NCI-H524 treated with DMSO at 0.1 percent for 48 hours (cell line): ENCODE data around the gene CABP4.
"Not testable (repeated sequence)": the region's sequence is repeated elsewhere in the genome, so short reads cannot be mapped to it uniquely, and the experiment has no call there.

Experiments used
- DNase-seq: peaks from one replicate; lab custom pipeline; 2025; lab: John Stamatoyannopoulos, UW

Gene CABP4

DNA sequence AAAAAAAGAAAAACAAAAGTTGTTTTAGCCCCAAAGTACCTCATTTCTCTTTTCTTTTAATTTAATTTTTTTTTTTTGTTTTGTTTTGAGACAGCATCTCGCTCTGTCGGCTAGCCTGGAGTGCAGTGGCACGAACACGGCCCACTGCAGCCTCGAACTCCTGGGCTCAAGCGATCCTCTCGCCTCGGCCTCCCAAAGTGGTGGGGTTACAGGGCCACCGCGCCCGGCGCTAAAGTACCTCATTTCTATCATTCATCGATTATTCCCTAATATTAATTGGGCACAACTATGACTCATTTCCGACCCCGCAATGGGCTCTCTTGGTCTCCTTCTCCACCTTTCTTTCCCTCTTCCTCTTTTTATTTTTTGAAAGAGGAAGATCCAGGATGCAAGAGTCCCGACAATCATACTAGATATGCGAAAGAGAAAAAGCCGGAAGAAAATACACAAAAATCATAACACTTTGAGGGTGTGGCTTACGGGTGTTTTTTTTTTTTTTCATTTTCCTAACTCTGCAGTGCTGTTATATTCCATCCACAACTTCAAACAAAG is 27.2 kb downstream of the CABP4 start:
- DNase-seq: no peak

DNA sequence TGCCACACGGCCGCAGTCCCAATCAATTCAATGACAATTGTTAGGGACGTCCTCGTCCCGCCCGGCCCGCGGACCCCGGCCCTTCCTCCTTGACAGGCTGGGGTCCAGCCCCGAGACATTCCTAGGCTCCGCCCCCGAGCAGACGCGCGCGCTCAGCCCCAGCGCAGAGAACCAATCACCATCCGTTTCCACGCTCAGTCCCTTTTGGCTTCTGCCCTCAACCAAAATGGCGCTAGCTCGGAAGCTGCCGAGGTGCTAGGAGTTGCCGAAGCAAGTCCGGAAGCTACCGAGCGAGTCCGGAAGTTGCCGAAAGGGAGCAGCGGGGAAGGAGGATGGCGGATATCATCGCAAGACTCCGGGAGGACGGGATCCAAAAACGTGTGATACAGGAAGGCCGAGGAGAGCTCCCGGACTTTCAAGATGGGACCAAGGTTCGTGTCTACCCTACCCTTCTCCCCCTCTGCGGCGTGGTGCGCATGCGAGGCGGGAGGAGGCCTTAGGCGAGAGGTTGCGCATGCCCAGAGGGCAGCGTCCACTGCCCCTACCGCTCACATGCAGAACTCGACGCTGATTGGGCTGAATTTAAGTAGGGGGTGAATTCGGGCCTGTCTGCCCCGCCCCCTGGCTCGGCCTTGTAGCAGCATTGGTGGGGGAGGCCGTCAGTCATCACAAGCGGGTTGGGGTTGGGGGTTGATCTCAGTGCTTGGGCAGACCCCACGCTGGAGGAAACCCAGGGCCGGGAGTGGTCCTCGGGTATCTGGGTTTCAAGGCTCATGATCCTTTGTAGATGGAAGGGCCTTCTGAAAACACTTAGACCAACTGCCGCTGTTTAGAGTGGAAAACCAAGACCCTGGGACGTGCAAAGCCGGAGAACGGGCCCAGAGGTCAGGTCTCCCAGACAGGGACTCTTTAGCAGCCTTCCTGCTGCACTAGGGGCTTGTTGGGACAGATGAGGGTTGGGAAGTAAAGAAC is 28.0 kb downstream of the CABP4 start, which contains the start of gene AIP:
Gene AIP (plus strand): TSS at position 200 of the 972 bp plus-strand sequence. CDS start 133 bp downstream, at position 333.
- DNase-seq: peak; percentile 72

- DNase-seq: no peak
These were observed 28.9 kb downstream of the CABP4 start for GRCh38 chr11:67483831-67484665.

GRCh38 chr11:67484847-67485311 is 29.7 kb downstream of the CABP4 start:
- DNase-seq: no peak

DNA sequence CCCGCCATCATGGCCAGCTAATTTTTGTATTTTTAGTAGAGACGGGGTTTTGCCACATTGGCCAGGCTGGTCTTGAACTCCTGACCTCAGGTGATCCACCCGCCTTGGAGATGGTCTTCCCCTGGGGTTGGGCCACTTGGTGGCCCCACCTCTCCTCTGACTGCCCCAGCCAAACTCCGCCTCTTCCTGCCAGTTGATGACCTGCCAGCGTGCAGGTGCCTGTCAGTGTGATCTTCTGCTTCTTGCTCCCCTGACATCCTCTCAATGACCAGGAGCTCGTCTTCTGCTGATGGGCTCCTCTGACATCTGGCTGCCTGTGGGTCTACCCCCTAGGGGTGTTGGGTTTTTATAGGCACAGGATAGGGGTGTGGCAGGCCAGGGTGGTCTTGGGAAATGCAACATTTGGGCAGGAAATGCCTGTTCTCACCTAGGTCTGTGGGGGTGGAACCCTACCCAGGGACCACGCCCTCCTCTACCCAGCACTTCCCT is 30.8 kb downstream of the CABP4 start:
- not testable (repeated sequence) for DNase-seq

DNA sequence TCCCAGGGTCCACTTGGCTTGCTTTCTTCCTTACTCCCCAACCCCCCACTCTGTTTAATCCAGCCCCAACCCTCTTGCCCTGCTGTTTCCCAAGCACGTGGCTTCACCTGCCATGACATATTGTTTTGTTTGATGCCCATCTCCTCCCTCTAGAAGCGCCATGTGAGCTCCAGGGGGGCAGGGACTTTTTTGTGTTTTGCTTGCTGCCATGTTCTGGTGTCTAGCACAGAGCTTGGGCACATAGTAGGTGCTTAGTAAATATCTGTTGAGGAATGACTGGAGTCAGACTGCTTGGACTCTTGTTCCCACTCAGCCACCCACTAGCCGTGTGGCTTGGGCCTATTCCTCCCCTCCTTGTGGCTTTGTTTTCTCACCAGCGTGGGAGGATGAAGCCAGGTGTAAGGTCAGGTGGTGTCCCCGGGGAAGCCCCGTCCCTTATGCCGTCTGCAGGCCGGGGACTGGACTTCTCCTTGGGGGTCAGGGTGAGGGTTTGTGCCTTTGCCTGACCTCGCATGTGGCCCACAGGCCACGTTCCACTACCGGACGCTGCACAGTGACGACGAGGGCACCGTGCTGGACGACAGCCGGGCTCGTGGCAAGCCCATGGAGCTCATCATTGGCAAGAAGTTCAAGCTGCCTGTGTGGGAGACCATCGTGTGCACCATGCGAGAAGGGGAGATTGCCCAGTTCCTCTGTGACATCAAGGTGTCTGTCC is 31.5 kb downstream of the CABP4 start:
- DNase-seq: no peak

GRCh38 chr11:67489203-67489884 is 34.2 kb downstream of the CABP4 start:
- no peak for DNase-seq

DNA sequence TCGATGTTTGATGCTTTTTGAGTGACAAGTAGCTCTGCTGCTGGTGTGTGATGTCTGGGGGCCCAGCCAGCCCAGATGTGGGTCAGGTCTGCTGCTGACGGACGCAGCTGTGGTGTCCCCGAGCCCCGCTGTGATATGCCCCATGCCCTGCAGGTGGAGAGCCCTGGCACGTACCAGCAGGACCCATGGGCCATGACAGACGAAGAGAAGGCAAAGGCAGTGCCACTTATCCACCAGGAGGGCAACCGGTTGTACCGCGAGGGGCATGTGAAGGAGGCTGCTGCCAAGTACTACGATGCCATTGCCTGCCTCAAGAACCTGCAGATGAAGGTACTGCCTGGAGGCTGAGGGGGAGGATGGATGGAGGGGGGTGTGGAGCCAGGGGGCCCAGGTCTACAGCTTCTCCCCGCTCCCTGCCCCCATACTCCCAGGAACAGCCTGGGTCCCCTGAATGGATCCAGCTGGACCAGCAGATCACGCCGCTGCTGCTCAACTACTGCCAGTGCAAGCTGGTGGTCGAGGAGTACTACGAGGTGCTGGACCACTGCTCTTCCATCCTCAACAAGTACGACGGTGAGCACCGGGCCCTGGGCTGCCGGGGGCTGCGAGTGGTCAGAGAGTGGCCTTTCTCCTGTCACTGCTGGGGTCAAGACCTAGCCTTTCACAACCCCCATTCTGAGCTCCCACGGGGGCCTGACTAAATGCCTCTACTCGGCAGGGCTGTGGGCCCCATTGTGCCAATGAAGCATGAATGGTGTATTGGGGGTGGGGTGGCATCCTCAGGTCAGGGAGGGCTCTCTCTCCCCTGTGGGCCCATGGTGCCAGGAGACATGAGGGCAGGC is 35.0 kb downstream of the CABP4 start:
- DNase-seq: no peak

GRCh38 chr11:67490727-67491065 is 35.5 kb downstream of the CABP4 start:
- DNase-seq: no peak

GRCh38 chr11:67491276-67492068 is 36.3 kb downstream of the CABP4 start:
- DNase-seq: no peak

DNA sequence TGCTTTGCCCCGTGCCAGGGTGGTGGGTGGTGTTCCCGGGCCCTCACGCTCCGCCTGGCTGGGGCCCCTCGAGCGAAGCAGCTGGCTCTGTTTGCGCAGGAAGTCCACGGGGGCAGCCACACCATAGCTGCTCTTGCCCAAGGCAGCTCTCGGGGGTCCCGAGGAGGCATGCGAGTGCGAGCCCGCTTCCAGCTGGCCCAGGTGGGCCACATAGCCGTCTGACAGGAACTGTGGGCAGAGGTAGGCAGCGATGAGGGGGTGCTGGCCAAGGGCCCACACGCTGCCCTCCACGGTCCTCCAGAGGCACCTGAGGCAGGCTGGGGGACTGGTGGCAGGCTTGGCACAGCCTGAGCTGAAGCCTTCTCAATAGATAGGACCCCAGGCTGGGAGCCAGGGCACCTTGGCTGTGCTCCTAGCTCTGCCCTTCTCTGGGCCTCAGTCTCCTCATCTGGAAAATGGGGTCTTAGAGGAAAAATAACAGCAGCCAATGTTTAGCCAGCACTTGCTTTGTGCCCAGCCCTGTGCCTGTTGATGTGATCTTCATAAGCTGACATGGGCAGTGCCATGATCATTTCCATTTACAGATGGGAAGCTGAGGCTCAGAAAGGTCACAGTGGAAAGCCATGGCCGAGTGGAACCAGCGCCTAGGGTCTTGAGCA is 37.0 kb downstream of the CABP4 start:
- DNase-seq: no peak

DNA sequence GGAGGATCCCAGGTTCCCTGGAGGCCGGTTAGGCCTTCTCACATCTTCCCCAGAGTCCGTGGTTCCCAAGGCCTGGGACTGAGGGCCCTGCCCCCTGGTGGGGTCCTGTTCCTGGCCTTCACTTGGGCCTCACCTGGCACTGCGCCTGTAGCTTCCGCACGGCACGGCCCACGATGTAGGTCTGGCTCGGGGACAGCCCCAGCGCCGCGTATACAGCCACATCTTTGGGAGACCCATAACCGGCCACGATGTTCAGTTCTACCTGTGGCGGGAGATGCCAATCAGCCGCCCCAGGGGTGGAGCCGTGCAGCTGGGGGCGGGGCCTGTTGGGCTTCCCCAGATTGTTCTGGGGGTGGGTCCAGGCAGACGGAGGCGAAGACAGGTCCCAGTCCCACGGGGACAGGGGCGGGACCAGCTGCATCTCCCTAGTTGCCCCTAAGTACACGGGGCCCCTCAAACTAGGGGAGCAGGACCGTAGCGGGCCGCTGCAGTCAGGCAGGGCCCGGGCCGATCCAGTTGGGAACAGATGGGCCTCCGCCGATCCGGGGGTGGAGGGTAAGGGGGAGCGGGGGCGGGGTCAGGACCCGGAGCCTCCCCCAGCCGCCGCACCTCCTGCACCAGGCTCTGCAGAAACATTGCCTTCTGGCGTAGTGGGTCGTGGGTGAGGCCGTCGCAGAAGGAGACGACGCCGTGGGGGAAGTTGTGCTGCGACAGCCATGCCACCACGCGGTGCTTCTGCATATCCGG is 37.8 kb downstream of the CABP4 start:
- no peak for DNase-seq

DNA sequence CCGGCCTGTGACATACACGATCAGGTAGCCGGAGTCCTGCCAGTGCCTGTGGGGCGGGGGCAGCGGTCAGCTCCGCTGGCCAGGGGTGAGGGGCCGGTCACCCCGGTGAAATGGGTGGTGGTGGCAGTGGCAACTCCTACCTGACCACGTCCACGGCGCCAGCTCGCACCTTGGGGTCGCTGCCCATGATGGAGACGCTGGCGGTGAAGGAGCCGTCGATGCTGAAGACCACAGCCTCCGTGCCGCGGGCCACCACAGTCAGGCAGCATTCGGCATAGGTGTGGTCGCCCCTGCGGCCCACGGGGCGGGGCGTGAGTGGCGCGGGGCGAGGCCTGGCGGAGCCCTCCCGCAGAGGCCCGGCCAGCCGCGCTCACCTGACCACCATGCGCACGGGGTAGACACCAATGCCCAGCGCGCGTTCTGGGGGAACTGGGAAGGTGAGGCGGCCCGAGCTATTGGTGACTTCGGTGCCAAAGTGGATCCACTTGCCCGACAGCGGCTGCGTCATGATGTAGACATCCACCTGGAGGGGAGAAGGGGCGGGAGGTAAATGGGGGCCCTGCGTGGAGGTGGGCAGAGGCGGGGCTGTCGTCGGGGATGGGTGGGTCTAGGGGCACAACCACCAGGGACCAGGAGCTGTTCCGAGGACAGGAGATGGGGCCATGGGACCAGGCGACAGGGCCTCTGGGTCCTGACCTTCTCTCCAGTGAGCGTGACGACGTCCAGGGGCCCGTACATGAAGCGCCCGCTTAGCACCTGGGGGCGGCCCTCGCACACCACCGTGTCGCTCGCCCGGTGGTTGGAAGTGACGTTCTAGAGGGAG is 38.6 kb downstream of the CABP4 start:
- DNase-seq: no peak

DNA sequence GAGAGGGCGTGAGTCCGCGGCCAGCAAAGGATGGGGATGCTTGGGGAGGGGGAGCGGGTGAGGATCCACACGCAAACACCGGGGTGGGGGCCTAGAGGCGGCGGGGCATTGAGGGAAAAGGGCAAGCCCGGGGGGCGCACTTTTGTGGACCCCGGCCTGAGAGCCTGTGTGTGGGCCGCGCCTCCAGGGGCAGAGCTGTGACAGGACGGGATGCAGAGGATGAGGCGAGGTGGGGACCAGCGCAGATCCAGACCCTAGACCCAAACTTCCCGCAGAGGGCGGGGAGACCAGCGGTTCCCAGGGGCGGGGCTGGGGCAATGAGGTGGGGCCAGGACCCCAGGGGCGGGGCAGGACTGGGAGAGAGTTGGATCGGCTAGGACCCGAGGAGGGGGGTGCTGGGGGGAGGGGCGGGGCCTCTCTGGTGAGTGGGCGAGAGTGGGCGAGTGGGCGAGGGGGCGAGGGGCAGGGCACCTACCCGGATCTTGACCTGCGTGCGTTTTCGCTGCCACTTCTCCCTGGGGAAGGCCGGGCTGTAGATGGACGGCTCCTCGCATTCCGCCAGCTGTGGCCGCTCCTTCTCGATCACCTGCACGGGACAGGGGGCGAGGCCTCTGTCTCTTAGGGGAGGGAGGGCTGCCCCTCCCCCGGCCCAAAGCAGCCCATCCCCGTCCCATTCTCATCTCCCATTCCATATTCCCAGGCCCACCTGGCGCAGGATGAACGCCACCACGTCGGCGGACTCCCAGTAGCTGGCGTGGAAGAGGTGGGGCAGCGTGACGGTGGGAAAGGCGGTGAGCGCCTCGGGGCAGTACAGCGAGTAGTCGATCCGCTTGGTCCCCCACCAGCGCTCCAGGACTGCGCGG is 39.4 kb downstream of the CABP4 start:
- no peak for DNase-seq

DNA sequence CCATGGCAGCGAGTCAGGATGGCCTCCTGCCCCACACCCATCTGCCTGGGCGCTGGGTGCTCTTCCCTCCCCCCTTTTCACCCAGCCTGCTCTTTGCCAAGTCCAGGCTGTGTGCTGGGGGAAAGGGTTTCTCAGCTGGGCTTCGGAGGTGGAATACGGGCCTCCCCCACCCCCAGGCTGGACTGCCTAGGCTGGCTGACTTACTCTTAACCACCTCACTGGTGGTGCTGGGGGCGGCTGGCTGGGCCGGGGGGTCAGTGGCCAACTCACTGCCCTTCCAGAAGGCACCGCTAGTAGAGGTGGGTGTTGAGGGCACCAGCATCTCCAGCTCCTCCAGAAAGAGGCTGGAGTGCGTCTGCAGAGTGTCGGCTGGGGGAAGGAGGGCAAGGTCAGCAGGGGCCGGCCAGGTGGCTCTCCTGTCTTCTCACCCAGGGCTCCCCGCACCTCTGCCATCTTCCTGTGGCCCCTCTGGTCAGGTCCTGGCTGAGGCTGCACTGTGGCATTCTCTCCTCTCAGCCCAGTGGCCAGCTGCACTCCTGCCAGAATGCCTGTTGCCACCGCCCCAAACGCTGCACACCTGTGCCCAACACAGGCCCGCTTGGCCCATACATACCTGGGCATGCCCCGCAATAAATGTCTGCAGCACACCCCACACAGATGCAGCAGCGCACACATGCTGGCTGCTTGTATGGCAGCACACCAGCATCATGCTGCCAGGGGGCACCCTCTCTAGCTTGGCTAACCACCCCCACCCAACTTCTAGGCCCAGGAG is 40.3 kb downstream of the CABP4 start:
- DNase-seq: no peak
